BE2C (cell line): Measurements from ENCODE around the gene FOXL3.
A peak's percentile ranks its signal among the peaks of the same experiment; 100 is the strongest.

Experiments used
- DNase-seq: peaks from one replicate; pipeline ENCODE4 v3.0.0-alpha.2; 2020
- H3K27me3 ChIP-seq: fragments of 250-450 bp; sonication (Bioruptor Pico); 2 replicates; pipeline ENCODE4 v1.5.1; 2020; ENCODE audit warnings: mild to moderate bottlenecking
- H3K36me3 ChIP-seq: fragments of 250-450 bp; sonication (Bioruptor Pico); 2 replicates; pipeline ENCODE4 v1.5.1; 2020; ENCODE audit warnings: mild to moderate bottlenecking
- H3K4me1 ChIP-seq: fragments of 250-450 bp; sonication (Bioruptor Pico); 2 replicates; pipeline ENCODE4 v1.5.1; 2020
- H3K4me3 ChIP-seq: 2 replicates; pipeline ENCODE4 v1.5.1; 2011; ENCODE audit warnings: low read depth, low read length
- H3K9me3 ChIP-seq: fragments of 250-450 bp; sonication (Bioruptor Pico); 2 replicates; pipeline ENCODE4 v1.5.1; 2020
- TF ChIP-seq, protein P1 (sequence below): IDR thresholded peaks from 2 replicates; pipeline ENCODE4 v1.5.1; 2012; ENCODE audit warnings: mild to moderate bottlenecking, low read depth, low read length

The FOXL3 gene

DNA sequence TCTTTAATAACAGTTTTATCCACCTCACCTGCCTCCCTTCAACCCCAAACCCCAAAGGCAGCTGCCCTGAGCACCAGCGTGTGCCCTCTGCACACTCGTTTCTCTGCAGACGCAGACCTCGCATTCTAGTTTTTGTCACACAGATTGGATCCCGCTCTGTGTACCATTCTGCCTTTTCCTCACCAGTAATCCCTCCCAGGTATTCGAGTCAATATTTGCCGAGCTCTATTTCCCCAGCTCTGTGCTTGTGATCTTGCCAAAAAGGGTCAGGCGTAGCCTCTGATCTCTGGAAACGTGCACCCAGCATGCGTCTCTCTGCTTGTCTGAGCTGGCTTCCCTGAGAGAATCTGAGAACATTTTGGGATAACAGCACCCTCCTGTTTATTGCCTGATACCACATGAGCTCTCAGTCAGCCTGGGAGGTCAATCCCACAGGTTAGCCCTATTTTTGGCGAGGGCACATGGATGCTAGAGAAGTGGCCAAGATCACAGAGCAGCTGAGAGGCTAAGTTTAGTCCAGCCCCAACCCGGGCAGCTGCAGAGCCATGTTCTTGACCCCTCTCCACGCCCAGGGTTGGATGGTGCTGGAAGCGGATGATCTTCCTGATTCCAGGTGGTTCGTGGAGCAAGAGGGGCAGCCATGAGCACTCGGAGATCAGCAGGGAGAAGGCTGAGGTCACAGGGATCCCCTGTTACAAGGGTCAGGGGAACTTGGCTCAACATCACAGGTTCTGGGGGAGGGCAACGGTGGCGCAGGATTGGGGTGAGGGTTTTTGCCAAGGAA lies 29.1 kb downstream of the FOXL3 start:
- TF ChIP-seq, protein P1, sequence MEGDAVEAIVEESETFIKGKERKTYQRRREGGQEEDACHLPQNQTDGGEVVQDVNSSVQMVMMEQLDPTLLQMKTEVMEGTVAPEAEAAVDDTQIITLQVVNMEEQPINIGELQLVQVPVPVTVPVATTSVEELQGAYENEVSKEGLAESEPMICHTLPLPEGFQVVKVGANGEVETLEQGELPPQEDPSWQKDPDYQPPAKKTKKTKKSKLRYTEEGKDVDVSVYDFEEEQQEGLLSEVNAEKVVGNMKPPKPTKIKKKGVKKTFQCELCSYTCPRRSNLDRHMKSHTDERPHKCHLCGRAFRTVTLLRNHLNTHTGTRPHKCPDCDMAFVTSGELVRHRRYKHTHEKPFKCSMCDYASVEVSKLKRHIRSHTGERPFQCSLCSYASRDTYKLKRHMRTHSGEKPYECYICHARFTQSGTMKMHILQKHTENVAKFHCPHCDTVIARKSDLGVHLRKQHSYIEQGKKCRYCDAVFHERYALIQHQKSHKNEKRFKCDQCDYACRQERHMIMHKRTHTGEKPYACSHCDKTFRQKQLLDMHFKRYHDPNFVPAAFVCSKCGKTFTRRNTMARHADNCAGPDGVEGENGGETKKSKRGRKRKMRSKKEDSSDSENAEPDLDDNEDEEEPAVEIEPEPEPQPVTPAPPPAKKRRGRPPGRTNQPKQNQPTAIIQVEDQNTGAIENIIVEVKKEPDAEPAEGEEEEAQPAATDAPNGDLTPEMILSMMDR = no peak
- no peak overlapping the region for H3K4me3 ChIP-seq
- no peaks in the 10 kb centered on the region for H3K4me1 ChIP-seq
- no peak for DNase-seq
- H3K9me3 ChIP-seq = no peaks in the 10 kb centered on the region
- H3K36me3 ChIP-seq = no peaks in the 10 kb centered on the region
- H3K27me3 ChIP-seq = peaks cover 45% of the 10 kb centered on the region

DNA sequence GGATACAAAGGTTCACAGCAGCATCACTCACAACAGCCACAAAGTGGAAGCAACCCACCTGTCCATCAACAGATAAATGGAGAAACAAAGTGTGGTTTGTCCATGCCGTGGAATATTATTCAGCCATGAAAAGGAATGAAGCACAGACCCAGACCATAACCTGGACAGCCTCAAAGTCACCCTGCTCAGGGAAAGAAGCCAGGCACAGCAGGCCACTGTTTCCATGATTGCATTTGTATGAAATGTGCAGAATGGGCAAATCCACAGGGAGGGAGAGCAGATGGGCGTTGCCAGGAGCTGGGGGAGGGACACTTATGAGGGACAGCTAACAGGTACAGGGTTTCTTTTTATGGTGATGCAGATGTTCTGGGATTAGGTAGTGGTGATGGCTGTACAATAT lies 30.3 kb downstream of the FOXL3 start:
- TF ChIP-seq, protein P1 = no peak
- DNase-seq = no peak
- H3K27me3 ChIP-seq = peaks cover 39% of the 10 kb centered on the region
- H3K36me3 ChIP-seq = no peaks in the 10 kb centered on the region
- H3K4me3 ChIP-seq = no peak overlapping the region
- no peaks in the 10 kb centered on the region for H3K9me3 ChIP-seq
- no peaks in the 10 kb centered on the region for H3K4me1 ChIP-seq

DNA sequence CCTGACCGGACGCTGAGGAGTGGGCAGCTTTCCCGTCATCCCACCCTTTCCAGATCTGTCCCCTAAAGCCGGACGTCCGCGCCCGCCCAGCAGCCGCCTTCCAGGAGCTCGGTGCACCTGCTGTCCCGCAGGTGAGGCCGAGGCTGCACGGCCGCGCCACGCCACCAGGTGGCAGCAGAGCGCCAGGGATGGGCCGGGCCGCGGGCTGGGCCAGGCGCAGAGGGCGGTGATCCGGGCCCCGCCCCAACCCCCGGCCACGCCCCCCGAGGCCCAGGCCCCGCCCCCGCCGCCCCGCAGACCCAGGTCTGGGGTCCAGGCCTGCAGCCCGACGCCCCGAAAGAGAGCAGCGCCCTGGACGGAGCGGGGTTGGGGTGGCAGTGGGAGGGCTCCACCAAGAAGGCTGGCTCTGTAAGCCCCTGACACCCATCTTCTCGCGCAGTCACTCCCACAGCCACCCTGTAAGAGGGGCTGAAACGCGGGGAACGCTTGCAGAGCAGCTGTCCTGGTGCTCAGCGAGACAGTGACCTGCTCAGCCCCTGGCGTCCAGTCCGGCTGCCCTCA lies 32.2 kb downstream of the FOXL3 start:
- H3K9me3 ChIP-seq = 0 out of 2 replicates have a peak, but pooled peaks cover 2% of the 10 kb centered on the region
- no peak overlapping the region for H3K4me3 ChIP-seq
- peaks cover 28% of the 10 kb centered on the region for H3K27me3 ChIP-seq
- no peaks in the 10 kb centered on the region for H3K4me1 ChIP-seq
- no peaks in the 10 kb centered on the region for H3K36me3 ChIP-seq
- TF ChIP-seq, protein P1 = peak; percentile 68
- peak; percentile 71 for DNase-seq

DNA sequence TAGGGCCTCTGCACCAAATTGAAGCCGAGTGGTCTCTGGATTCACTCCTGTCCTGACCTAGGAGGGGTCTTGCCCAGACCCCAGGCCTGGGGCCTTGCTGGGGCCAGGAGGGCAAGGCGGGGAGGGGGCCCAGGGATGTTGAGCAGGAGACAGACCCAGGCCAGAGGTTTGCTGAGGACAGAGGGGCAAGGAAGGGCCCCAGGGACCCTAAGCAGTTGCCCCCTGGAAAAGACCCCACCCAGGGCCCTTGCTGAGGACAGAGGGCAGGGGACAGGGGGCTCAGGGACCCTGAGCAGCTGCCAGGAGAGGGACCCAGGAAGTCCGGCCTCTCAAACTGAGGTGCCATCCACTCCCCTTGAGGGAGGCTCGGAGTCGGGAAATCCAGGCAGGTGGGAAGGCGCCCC lies 32.7 kb downstream of the FOXL3 start:
- Histone ChIP-seq H3K9me3 (0 out of 2 replicates have a peak, but pooled peaks cover 2% of the 10 kb centered on the region), H3K36me3 (no peaks in the 10 kb centered on the region), H3K4me3 (no peak overlapping the region), H3K4me1 (no peaks in the 10 kb centered on the region), H3K27me3 (peaks cover 31% of the 10 kb centered on the region)
- no peak for DNase-seq
- TF ChIP-seq, protein P1 = no peak

DNA sequence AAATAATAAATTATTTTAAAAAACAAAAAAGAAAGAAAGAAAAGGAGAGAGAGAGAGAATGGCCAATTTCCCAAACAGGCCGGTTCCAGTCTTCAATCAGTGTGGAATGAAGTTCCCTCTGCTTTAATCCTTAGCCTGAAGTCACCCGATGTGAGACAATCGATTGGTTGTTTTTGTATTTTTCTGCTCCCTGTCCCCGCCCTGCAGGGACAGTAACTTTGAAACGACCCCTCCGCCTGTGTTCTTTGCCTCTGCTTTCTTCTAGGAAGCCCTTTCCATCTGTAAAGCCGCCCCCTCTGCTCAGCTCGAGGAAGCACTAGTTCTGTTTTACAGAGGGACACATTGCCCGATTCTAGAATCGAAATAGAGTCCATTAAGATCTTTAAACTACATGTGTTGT lies 33.4 kb downstream of the FOXL3 start:
- H3K36me3 ChIP-seq = no peaks in the 10 kb centered on the region
- no peak for DNase-seq
- H3K27me3 ChIP-seq = peaks cover 24% of the 10 kb centered on the region
- no peaks in the 10 kb centered on the region for H3K4me1 ChIP-seq
- H3K4me3 ChIP-seq = no peak overlapping the region
- TF ChIP-seq, protein P1 = no peak
- 0 out of 2 replicates have a peak, but pooled peaks cover 2% of the 10 kb centered on the region for H3K9me3 ChIP-seq

DNA sequence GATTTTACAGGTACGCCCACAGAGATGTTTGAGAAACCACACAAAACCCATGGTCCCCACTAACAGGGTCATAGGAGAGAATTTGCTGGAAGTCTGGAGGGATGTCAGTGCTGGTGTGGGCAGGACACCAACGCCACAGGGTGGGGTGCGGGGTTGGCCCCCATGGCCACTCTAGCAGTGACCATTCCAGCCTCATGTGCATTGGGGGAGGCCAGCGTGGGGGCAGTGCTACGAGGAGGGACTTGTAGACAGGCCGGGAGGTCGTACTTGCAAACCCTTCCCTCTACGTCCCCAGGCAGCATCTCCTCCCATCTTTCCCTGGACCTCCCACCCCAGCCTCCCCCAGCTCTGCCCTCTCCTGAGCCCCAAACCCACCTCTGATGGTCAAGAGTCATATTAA lies 34.0 kb downstream of the FOXL3 start:
- DNase-seq = no peak
- 0 out of 2 replicates have a peak, but pooled peaks cover 2% of the 10 kb centered on the region for H3K9me3 ChIP-seq
- peaks cover 19% of the 10 kb centered on the region for H3K27me3 ChIP-seq
- no peaks in the 10 kb centered on the region for H3K36me3 ChIP-seq
- TF ChIP-seq, protein P1 = no peak
- H3K4me1 ChIP-seq = no peaks in the 10 kb centered on the region
- no peak overlapping the region for H3K4me3 ChIP-seq
